Esophagus muscularis mucosa (tissue), 4 donors: ENCODE data around the gene RDX. TPM values are rescaled to one million over a fixed set of nuclear protein-coding genes. Genes with fewer than 3 reads are reported as not detected.
A peak's percentile ranks its signal among the peaks of the same experiment; 100 is the strongest.

Source experiments
- DNase-seq: peaks from one replicate; pipeline ENCODE4 v3.0.0-alpha.2; 2017; ENCODE audit errors: extremely low spot score
- H3K27ac ChIP-seq, 4 donors: fragments of 200-600 bp; sonication (generic); replicated peaks in 1 of 4; 1 replicate in 3 of 4; 2 replicates in 1 of 4; pipeline ENCODE4 v1.5.1; 2016 to 2019; ENCODE audit warnings: mild to moderate bottlenecking in 1 of 4
- H3K27me3 ChIP-seq, 4 donors: fragments of 200-600 bp; sonication (generic); one replicate each; pipeline versions ENCODE4 v1.5.1 to v1.6.0; 2016 to 2019
- H3K36me3 ChIP-seq, 4 donors: fragments of 200-600 bp; sonication (generic); one replicate each; pipeline ENCODE4 v1.5.1; 2016 to 2019
- H3K4me1 ChIP-seq, 4 donors: fragments of 200-600 bp; sonication (generic); one replicate each; pipeline ENCODE4 v1.5.1; 2016 to 2019
- H3K4me3 ChIP-seq, 4 donors: fragments of 200-600 bp; sonication (generic); 1 replicate in 2 of 4; 2 replicates in 2 of 4; pipeline ENCODE4 v1.5.1; 2016 to 2019; ENCODE audit warnings: mild to moderate bottlenecking in 4 of 4, moderate library complexity in 1 of 4
- H3K9me3 ChIP-seq, 4 donors: fragments of 200-600 bp; sonication (generic); 1 replicate in 3 of 4; 2 replicates in 1 of 4; pipeline ENCODE4 v1.5.1; 2016 to 2019
- CTCF ChIP-seq, 3 experiments: fragments of 200-600 bp in 2 of 3; fragments of 450-650 bp in 1 of 3; sonication (generic) in 2 of 3; IDR thresholded peaks; one replicate each; pipeline ENCODE4 v1.5.1; 2017 to 2019; ENCODE audit warnings: antibody characterized with exemption in 3 of 3, mild to moderate bottlenecking in 2 of 3, moderate library complexity in 1 of 3
- EP300 ChIP-seq: sonication (generic); formaldehyde crosslinking; IDR thresholded peaks from one replicate; pipeline ENCODE4 v1.6.1; 2017; ENCODE audit warnings: antibody characterized with exemption
- POLR2A ChIP-seq: fragments of 450-650 bp; IDR thresholded peaks from one replicate; pipeline ENCODE4 v1.6.1; 2017; ENCODE audit warnings: antibody characterized with exemption, moderate library complexity, mild to moderate bottlenecking, low read depth
- POLR2AphosphoS5 ChIP-seq, 2 donors: sonication (generic); formaldehyde crosslinking; IDR thresholded peaks; one replicate each; pipeline ENCODE4 v1.6.1; 2017; ENCODE audit warnings: antibody characterized with exemption in 2 of 2
- WGBS: methylation state at CpG from one replicate; pipeline ENCODE4 v1.1.5; 2018; 5-methylcytosine and 5-hydroxymethylcytosine counted together
- intact Hi-C: fragments of 100-400 bp; cut with DNase I; formaldehyde crosslinking; loops from one replicate; pipeline ENCODE4 v1.15.1; 2023
- total RNA-seq, 4 donors: library from RNA; depleted of rRNA; stranded (reverse); fragments of >200 nt; gene quantifications; one replicate each; pipeline versions ENCODE4 v1.1.0 to v1.2.1, GENCODE V29; 2016

The RDX gene
- total RNA-seq, 4 donors from 2014 or later: 86.6 to 105 (median 90.4) TPM

- Histone ChIP-seq H3K4me1 (peaks cover 0 to 4% (median 2%) of the 10 kb centered on the region in 4 donors), H3K27ac (no peak overlapping the region), H3K4me3 (no peak overlapping the region), H3K36me3 (peaks cover 0 to 61% (median 35%) of the 10 kb centered on the region in 4 donors), H3K27me3 (no peaks in the 10 kb centered on the region), H3K9me3 (no peaks in the 10 kb centered on the region)
- DNase-seq: no peak
- intact Hi-C loops: no loop called here
- TF ChIP-seq EP300 (no peak), CTCF (IDR thresholded peaks at IDR 0.05) (no peak), POLR2AphosphoS5 (IDR thresholded peaks at IDR 0.05) (no peak), POLR2A (no peak)
- WGBS: 97% methylated on average over 2 of the region's 2 CpGs
Observed at GRCh38 chr11:110261195-110262071, 35.0 kb downstream of the RDX start.

GRCh38 chr11:110253525-110253924 lies 42.9 kb downstream of the RDX start:
- TF ChIP-seq POLR2A (no peak), EP300 (no peak), CTCF (IDR thresholded peaks at IDR 0.05) (no peak)
- Histone ChIP-seq H3K27me3 (no peaks in the 10 kb centered on the region), H3K36me3 (peaks cover 8 to 54% (median 33%) of the 10 kb centered on the region in 4 donors), H3K4me3 (no peak overlapping the region), H3K27ac (no peak overlapping the region), H3K4me1 (peaks cover 5 to 13% (median 11%) of the 10 kb centered on the region in 4 donors), H3K9me3 (no peaks in the 10 kb centered on the region)
- intact Hi-C loops: no loop called here
- no peak for DNase-seq
- WGBS: 85% methylated on average over 3 of the region's 3 CpGs

GRCh38 chr11:110251836-110252235 lies 44.6 kb downstream of the RDX start:
- H3K27me3 ChIP-seq: no peaks in the 10 kb centered on the region
- no peak for DNase-seq
- peaks cover 5 to 13% (median 11%) of the 10 kb centered on the region in 4 donors for H3K4me1 ChIP-seq
- H3K4me3 ChIP-seq: no peak overlapping the region
- TF ChIP-seq EP300 (no peak), CTCF (IDR thresholded peaks at IDR 0.05) (no peak), POLR2AphosphoS5 (IDR thresholded peaks at IDR 0.05) (peak in 1 of 2 donors; percentile 23)
- H3K9me3 ChIP-seq: no peaks in the 10 kb centered on the region
- peaks cover 8 to 63% (median 29%) of the 10 kb centered on the region in 4 donors for H3K36me3 ChIP-seq
- 42% methylated on average over 1 of the region's 1 CpG for WGBS
- peak overlapping the region in 1 of 4 donors; percentile 22 for H3K27ac ChIP-seq
- intact Hi-C loops: no loop called here

- H3K4me1 ChIP-seq: peaks cover 5 to 13% (median 11%) of the 10 kb centered on the region in 4 donors
- H3K27ac ChIP-seq: peak overlapping the region in 1 of 4 donors; percentile 6
- H3K9me3 ChIP-seq: no peaks in the 10 kb centered on the region
- H3K27me3 ChIP-seq: no peaks in the 10 kb centered on the region
- intact Hi-C loops: no loop called here
- no peak overlapping the region for H3K4me3 ChIP-seq
- WGBS: 79% methylated on average over 2 of the region's 2 CpGs
- no peak for DNase-seq
- TF ChIP-seq EP300: no peak
- no peak for TF ChIP-seq POLR2AphosphoS5 (IDR thresholded peaks at IDR 0.05)
- TF ChIP-seq CTCF (IDR thresholded peaks at IDR 0.05): no peak
- TF ChIP-seq POLR2A: no peak
- H3K36me3 ChIP-seq: peaks cover 8 to 72% (median 33%) of the 10 kb centered on the region in 4 donors
Observed at GRCh38 chr11:110250168-110250567, 46.2 kb downstream of the RDX start.
